Colon (tissue), 2 donors: ENCODE results near the gene SEC24B.
A peak's percentile ranks its signal among the peaks of the same experiment; 100 is the strongest.
"Not testable (repeated sequence)": the region's sequence is repeated elsewhere in the genome, so short reads cannot be mapped to it uniquely, and the experiment has no call there.

Source experiments
- FAIRE-seq: peaks from 2 replicates; lab custom pipeline; 2012; peaks lifted over from hg19 to GRCh38; lab: Jason Lieb, UNC
- donor health status: control.
- donor health status: control.

The SEC24B gene

DNA sequence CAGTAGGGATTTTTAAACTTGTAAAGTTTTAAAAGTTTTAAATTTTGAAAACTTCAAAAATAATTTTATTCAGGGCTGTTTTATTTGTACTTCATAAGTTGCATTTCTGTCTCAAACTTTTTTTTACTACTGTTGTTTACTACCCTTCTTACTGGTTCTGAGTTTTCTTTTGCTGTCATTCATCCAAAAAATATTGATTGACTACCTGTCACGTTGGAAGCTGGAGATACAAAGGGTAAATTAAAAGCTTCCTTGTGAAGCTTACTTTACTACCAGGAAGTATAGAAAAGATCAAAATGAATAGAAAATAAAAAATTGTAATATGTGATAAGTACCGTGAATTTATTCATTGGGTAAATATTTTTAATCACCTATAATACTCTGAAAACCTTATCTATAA is 77.1 kb downstream of the SEC24B start:
- peak; percentile 21 for FAIRE-seq

DNA sequence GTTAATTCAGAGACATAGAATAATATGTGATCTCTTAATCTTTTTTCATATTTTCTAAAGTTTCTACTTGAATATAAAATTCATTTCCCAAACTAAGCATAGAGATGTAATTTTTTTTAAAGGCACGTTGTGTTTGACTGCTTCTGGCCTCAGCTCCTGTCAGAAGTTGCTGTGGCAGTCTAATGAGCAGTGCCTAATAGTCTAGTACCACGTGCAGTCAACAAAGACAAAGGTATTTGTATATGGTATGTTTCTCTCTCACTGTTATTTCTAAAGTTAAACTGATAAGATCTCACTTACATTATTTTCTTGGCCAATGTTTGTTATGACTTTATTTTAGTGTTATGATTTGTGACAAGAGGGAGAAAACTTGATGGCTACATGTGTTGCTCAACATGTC is 77.8 kb downstream of the SEC24B start:
- no peak for FAIRE-seq

DNA sequence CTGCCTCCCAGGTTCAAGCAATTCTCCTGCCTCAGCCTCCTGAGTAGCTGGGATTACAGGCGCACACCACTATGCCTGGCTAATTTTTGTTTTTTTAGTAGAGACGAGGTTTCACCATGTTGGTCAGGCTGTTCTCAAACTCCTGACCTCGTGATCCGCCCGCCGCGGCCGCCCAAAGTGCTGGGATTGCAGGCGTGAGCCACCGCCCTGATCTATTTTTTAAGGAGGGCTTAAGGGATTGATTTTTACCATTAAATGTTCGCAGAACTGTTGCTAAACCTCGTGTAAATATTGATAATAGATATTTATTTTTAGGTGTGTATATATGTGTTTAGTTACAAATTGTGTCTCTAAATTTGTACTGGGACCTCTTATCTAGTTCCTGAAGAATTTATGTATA is 79.8 kb downstream of the SEC24B start:
- not testable (repeated sequence) for FAIRE-seq

DNA sequence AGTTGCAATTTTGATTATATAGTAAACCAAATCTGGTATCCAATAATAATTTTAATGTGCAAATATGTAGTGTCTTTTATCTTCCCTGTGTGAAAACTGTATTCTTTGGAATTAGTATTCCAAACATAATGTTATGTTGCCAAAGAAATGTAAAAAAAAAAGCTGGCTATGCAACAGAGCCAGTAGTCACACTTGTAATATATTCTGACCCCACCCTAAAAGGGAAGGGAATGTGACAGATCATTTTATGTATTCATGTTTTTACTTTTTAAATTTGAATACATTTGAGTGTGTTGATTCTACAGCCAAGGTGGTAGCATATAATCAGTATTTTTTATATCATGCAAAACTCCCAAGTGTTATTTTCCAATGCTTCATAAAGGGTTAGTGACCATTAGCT is 98.6 kb downstream of the SEC24B start:
- FAIRE-seq = no peak

DNA sequence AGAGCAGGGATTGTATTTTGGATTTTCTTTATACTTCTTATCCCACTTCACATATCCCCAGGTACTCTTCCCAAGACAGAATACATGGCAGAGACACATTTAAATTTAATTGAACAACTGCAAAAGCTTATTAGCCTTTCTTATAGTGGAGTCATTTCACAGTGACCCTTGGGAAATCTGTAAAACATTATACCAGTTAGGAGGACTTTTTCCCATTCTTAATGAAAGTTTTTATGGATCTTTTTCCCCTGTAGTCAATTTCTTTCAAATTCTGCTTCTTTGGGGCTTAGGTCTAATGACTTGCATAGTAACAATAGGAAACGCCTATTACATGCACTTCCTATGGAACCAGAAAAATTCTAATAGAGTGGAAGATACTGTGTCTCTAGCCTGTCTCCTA is 111.8 kb downstream of the SEC24B start:
- no peak for FAIRE-seq

DNA sequence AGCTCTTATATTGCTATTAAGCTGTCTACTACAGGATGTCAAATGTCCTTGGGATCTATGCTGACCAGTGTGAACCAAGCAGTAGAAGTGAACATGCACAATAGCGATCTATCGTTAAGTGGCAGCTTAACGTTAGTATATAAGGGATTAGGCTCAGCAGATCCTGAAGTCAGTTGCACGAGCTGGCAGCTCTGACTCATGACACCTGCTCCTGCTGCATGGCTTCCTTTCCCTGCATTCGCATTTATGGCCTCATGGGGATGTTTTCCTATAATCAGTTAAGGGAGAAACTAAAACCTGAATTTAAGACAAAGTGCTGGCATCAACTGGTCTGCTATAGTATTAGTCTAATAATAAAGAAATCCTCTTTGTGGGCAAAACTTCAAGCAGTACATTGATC is 113.8 kb downstream of the SEC24B start:
- no peak for FAIRE-seq

DNA sequence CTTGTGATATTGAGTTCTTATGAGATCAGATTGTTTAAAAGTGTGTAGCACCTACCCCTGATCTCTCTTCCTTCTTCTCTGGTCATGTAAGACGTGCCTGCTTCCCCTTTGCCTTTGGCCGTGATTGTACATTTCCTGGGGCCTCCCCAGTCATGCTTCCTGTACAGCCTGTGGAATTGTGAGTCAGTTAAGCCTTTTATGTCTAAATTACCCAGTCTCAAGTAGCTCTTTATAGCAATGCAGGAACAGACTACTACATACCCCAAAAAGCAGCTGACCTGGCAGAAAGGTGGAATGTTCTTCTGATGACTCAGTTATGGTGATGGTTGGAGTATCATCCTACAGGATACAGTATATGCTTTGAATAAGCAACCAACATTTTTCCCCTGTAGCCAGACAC is 115.0 kb downstream of the SEC24B start:
- FAIRE-seq = no peak

DNA sequence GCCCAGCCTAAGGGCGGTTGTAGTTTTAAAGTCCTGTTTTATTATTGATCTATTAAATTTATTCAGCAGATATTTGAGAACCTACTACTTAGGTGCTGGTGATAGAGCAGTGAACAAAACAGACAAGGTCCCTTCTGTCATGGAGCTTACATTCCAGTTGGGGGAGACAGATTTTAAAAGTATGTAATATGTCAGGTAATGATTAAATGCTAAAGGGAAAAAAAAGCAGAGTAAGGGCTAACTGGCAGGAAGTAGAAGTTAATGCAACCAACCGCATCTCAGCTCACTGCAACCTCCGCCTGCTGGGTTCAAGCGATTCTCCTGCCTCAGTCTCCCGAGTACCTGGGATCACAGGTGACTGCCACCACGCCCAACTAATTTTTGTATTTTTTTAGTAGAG is 118.6 kb downstream of the SEC24B start:
- FAIRE-seq = no peak

DNA sequence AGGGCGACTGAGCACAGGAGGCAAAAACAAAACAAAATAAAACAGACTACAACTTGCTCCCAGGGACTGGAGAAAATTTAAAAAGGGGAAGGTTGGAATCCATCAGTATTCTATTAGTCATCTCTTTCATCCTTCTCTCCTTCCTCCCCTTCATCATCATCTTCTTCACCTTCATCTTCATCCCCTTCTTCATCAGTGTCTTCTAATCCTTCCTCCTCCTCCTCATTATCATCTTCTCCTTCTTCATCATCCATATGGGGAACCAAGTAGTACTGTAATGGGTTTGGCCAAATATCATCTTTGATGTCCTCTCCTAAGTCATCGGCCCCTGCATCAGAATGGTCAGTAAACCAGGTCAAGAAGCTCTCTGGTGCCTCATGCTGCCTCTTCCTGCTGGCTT is 119.5 kb downstream of the SEC24B start:
- FAIRE-seq = no peak

DNA sequence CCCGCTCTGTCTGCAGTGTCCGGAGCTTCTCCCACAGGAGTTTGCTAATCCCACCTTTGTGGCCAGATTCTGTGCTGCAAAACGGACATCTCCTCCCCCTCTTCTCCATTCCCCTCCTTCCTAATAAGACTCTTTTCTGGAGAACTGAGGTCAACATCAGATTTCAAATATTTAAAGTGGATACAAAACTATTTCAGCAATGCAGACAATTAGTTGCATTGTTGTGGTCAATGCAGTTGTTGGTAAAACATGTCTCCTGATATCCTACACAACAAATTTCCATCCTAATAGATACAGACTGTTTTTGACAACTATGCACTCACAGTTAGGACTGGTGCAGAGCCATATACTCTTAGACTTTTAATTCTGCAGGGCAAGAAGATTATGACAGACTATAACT is 121.4 kb downstream of the SEC24B start:
- FAIRE-seq = no peak

DNA sequence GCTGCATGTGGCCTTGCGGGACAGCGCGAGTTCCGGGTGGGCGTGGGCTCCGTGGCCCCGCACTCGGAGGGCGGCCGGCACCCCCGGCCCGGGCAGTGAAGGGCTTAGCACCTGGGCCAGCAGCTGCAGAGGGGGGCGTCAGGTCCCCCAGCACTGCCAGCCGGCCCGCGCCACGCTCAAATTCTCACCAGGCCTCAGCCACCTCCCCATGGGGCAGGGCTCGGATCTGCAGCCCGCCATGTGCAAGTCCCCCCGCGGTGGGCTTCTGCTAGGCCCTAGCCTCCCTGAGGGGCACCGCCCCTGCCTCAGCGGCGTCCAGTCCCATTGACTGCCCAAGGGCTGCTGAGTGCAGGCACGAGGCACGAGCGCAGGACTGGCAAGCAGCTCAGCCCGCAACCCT is 123.8 kb downstream of the SEC24B start:
- FAIRE-seq = no peak

DNA sequence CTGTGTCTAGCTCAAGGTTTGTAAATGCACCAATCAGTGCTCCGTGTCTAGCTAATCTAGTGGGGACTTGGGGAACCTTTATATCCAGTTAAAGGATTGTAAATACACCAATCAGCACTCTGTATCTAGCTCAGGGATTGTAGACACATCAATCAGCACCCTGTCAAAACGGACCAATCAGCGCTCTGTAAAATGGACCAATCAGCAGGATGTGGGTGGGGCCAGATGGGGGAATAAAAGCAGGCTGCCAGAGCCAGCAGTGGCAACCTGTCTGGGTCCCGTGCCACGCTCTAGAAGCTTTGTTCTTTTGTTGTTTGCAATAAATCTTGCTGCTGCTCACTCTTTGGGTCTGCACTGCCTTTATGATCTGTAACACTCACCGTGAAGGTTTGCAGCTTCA is 124.5 kb downstream of the SEC24B start:
- not testable (repeated sequence) for FAIRE-seq

DNA sequence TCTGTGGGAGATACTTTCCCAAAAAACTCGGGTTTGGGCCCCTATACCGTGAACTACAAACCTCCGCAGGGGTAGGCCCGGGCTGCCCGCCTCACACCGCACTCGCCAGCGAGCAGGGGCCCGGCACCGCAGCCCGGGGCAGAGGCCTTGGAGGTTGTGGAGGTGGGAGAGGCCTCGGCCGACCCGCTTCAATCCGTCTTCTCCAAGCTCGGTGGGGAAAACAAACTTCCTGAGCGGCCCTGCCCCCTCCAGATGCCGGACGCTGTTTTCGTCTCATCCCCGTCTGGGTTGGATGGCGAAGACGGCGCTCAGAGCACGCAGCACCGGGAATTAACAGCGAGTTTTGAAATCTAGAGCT is 126.0 kb downstream of the SEC24B start:
- FAIRE-seq = no peak

DNA sequence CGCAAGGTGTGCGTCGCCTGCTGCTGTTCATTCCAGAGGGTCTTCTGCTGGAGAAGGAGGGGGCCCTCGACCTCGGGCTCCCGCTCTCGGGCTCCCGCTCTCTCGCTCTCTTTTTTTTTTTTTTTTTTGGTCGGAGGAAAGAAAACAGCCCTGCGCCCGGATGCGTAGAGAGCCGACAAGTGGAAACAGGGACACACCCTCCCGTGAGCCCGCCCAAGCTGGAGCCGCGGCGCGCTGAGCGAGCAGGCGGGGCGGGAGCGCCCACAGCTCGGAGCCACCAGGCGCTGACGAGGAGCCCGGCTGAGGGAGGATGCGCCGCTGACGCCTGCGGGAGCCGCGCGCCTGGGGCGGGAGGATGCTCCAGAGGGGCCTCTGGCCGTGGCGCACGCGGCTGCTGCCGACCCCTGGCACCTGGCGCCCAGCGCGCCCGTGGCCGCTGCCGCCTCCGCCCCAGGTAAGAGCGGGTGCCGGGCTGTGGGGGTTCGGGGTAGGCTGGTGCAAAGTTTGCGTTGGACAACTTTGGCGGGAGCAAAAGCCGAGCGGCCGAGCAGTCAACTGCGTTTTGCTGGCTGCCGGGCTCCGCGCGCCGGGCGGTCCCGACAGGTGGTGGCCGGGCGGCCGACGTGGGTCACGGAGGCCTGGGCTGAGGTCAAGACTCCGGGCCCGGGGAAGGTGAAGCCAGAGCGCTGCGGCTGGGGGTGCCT is 126.5 kb downstream of the SEC24B start, which contains the start of gene MCUB:
Gene MCUB (plus strand): TSS at position 264 of the 704 bp plus-strand sequence. CDS start 92 bp downstream, at position 356.
- FAIRE-seq = no peak

DNA sequence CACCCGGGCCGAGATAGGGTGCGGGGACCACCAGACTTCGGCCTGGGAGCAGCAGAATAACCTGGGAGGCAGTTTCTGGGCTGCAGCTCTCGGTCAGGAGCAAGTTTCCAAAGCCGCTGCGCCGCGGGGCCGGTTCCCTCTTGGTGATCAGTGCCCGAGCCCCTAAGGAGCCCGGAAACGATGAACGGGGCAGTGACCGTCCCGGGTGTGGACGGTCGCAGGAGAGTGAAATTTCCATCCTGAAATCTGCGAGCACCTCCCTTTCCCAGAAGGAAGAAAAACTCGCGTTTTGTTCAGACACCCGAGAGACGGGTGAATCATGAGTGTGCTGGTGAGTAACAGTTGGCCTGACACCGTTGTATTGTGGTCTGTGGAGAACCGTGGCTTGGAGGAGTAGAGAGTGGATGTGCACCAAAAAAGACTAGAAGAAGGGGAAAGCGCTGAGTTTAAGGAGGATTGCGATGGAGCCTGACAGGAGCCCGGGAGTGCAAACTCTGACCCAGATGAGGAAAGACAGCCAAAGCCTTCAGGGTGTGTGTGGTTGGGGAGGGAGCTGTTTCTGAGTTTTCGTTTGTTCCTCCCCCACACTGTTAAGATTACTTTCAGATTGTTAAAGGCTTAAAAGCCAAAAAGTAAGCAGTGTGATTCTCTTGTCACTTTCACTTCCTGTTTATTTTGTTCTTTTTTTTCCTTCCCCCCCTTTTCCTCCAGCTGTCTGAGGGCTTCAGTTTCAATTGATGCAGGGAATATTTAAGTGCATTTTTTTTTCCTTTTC is 127.3 kb downstream of the SEC24B start:
- no peak for FAIRE-seq

DNA sequence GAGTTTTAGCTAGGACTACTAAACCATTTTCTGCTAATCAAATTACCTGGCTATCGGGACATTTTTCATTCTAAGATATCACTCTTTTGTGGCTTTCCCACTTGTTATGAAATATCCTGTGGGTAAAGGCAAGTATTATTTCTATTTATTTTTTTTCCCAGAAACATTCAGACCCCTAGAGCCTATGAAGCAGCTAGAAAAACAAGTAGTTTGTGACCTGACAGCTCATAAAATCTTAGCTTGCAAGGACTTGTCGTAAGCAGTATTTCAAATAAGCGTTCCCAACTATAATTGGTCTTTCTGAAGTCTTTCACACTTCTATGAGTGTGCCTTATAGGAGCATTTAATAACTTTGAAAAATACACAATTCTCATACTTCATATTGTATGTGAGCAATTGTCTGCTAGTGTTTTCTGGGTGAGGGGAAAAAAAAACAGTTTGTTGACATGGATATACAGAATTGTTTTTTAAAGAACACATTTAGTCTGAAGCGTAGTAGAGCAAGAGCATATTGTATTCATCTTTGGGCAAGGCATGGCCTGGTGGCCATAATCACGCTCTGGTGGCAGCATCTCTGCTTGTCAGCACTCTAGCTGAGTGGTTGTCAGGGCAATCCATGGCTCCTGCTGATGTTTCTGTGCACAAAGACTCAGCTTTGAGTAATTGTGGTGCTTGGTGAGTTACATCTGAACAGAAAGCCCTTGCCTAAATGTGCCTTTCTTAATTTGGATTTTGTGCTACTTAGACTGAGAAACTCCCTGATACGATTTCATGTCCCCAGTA is 129.0 kb downstream of the SEC24B start:
- FAIRE-seq = no peak

DNA sequence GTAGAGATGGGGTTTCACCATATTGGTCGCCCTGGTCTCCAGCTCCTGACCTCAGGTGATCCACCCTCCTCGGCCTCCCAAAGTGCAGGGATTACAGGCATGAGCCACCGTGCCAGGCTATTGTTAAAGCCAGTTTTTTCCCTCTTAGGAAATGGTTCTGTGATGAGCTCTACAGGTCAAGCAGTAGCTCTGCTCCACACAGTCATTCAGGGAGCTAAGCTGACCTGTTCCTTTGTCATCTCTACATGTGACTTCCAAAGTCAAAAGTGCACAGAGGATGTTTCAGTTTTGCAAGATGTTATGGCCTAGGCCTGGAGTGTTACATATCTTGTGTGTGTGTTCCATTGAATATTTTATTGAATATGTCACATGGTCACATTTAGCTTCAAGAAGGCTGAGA is 137.9 kb downstream of the SEC24B start:
- no peak for FAIRE-seq

DNA sequence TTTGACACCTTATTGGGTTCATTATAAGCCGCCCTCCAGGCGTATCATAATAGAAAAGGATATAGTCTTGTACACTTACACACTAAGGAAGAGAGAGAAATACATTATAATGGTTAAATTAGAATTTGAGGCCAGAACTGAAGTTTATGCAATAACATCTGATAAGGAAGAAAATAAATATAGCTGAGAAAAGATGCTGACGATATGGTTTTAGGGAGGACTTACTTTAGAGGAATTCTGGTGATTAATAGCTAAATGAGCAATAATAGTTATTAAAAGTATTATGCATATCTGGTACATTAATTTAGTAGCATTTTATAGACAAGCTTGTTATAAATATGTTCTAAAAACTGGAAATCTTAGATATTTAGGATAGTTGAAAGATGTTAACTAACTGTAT is 138.5 kb downstream of the SEC24B start:
- FAIRE-seq = no peak

DNA sequence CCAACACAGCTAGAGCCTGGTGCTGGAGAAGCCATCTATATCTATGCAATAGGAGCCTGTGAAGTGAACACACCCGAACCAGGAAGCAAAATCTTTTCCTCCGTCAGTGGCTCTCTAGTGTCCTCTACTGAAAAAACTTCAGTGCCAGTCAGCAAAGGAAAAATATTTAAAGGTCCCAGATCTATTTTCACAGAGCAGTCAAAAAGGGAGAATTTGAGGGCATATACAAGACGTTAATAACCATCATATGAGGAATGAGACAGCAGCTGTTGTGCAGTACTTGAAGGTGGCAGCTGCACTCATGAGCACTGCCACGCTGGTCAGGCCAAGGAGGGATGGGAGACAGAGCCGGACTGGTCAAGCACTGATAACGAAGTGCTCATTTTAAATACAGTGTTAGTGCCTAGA is 140.8 kb downstream of the SEC24B start:
- FAIRE-seq = no peak

DNA sequence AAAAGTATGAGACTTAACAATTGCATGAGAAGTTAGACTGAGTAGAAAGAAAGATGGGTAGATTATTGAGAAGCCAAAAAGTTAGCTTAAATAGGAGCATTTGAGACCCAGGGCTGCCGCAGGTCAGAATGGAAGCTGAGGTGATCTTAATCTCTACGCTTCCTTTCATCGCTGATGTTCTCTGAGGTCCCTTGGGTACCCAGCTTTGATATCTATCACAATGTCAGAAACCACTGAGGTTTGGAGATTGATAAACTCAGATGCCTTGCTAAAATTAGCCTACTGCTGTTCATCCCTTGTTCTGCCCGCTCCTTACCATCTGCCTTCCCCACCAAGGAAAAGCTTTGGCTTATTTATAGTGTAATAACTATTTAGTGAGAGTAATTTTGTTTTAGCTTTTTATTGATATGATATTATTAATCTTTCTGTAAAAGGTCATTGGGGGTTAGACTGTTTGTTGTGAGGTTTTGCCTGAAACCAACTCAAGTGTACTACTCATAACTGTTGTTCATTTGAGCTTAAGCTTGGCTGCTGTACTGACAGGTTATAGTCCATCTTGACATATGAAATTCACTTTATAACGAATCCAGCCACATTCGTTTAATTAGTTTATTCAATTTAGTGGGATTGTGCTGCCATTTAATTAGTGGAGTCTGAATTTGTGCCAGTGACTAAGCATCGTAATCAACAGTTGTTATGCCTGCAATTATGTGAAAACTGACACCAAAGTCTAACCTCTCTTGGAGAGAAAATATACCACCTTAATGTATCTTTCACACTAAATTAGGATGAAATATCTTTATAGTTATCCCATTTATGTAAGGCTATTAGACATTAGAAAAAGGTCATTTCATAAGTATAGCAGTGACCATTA is 141.6 kb downstream of the SEC24B start:
- FAIRE-seq = no peak

DNA sequence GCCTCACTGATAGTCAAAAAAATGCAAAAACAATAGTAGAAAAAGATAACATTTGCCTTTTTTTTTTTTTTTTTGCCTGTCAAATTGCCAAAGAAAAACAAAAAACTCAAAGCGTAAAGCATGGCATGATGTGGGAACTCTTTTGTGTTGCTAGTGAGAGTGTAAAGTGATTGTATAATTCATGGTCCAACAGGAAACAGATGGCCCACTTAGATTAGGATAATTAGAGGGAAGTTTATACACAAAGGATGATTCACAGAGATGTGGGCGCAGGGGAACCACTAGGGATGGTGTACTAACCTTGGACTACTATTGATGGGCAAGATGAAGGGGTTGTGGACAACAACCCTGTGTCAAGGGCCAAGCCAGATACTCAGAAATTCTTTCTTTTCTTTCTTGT is 142.8 kb downstream of the SEC24B start:
- no peak for FAIRE-seq

DNA sequence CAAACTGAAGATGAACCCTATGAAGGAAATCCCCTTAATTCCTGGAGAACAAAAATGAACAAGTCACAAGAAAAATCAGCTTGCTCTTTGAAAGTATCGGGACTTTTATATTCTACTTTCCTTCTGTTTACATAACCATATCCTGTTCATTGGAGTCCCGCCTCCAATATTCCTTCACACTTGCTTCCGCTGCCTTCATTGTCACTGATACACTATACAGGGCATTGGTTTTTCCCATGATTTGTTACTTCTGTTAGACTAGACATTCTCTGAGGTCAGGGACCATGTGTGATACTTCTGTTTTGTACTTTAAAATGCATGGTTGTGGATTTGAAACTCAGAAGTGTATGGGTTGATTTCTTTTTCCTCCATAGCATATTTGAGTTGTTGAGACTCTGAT is 145.2 kb downstream of the SEC24B start:
- no peak for FAIRE-seq
